Esophagus squamous epithelium (tissue), 5 donors: ENCODE results near the gene MYBPC3. TPM values are rescaled to one million over a fixed set of nuclear protein-coding genes. Genes with fewer than 3 reads are reported as not detected.

Experiments used
- DNase-seq: peaks from one replicate; lab custom pipeline; 2025; lab: John Stamatoyannopoulos, UW
- H3K27ac ChIP-seq, 4 donors: fragments of 200-600 bp; sonication (generic); one replicate each; pipeline ENCODE4 v1.5.1; 2016 to 2019; ENCODE audit warnings: mild to moderate bottlenecking in 1 of 4
- H3K27me3 ChIP-seq, 4 donors: fragments of 200-600 bp; sonication (generic); 1 replicate in 3 of 4; 2 replicates in 1 of 4; pipeline versions ENCODE4 v1.5.1 to v1.6.0; 2017 to 2021; ENCODE audit warnings: antibody characterized with exemption in 1 of 4
- H3K36me3 ChIP-seq, 3 donors: fragments of 200-600 bp; sonication (generic); one replicate each; pipeline ENCODE4 v1.5.1; 2016 to 2019
- H3K4me1 ChIP-seq, 3 donors: fragments of 200-600 bp; sonication (generic); one replicate each; pipeline ENCODE4 v1.5.1; 2017 to 2019
- H3K4me3 ChIP-seq, 4 donors: fragments of 200-600 bp; sonication (generic); 1 replicate in 3 of 4; 2 replicates in 1 of 4; pipeline ENCODE4 v1.5.1; 2016 to 2019; ENCODE audit warnings: mild to moderate bottlenecking in 2 of 4, moderate library complexity in 1 of 4
- H3K9me3 ChIP-seq, 3 donors: fragments of 200-600 bp; sonication (generic); one replicate each; pipeline ENCODE4 v1.5.1; 2016 to 2019
- POLR2A ChIP-seq, 4 donors: fragments of 450-650 bp; IDR thresholded peaks; one replicate each; pipeline ENCODE4 v1.6.1; 2017; ENCODE audit warnings: antibody characterized with exemption in 4 of 4, mild to moderate bottlenecking in 4 of 4, moderate library complexity in 3 of 4
- WGBS, 2 donors: methylation state at CpG; one replicate each; pipeline ENCODE4 v1.1.5; 2018; 5-methylcytosine and 5-hydroxymethylcytosine counted together
- intact Hi-C: fragments of 100-400 bp; cut with DNase I; formaldehyde crosslinking; loops from one replicate; pipeline ENCODE4 v1.15.0; 2022
- total RNA-seq, 4 donors: library from RNA; depleted of rRNA; stranded (reverse); fragments of >200 nt; gene quantifications; one replicate each; pipeline ENCODE4 v1.1.0, GENCODE V29; 2016
- TF ChIP-seq, protein P1 (sequence below), 6 experiments: fragments of 450-650 bp in 4 of 6; fragments of 200-600 bp in 2 of 6; sonication (generic) in 2 of 6; IDR thresholded peaks; one replicate each; pipeline ENCODE4 v1.5.1; 2016 to 2019; ENCODE audit warnings: antibody characterized with exemption in 6 of 6, mild to moderate bottlenecking in 4 of 6, moderate library complexity in 4 of 6
- donor health status: DM: yes; HTN: yes; CAD: no.

Gene MYBPC3
- total RNA-seq, 4 donors from 2014 or later, result 0.08 TPM; not detected in 3

DNA sequence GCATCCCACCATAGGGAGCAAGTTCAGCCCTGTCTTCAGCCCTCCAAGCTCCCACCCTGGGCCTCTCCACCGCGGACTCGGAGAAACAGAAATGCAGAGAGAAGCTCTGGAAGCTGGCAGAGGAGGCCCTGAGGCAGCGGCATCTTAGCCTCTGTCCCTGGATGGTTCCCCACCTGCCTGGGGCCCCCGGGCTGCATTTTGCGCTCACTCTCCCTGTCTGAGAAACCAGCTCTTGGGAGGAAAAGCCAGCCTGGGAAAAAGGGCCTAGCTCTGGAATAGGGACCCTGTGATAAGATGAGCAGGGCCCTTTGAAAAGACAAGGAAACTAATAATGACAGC, 37.9 kb upstream of the MYBPC3 start:
- Histone ChIP-seq H3K27ac (peak overlapping the region in 3 of 4 donors; percentile 11 to 61 (median 44)), H3K36me3 (no peaks in the 10 kb centered on the region), H3K27me3 (no peaks in the 10 kb centered on the region), H3K9me3 (no peaks in the 10 kb centered on the region), H3K4me1 (peaks cover 20 to 66% (median 28%) of the 10 kb centered on the region in 3 donors), H3K4me3 (no peak overlapping the region)
- TF ChIP-seq, protein P1, sequence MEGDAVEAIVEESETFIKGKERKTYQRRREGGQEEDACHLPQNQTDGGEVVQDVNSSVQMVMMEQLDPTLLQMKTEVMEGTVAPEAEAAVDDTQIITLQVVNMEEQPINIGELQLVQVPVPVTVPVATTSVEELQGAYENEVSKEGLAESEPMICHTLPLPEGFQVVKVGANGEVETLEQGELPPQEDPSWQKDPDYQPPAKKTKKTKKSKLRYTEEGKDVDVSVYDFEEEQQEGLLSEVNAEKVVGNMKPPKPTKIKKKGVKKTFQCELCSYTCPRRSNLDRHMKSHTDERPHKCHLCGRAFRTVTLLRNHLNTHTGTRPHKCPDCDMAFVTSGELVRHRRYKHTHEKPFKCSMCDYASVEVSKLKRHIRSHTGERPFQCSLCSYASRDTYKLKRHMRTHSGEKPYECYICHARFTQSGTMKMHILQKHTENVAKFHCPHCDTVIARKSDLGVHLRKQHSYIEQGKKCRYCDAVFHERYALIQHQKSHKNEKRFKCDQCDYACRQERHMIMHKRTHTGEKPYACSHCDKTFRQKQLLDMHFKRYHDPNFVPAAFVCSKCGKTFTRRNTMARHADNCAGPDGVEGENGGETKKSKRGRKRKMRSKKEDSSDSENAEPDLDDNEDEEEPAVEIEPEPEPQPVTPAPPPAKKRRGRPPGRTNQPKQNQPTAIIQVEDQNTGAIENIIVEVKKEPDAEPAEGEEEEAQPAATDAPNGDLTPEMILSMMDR (IDR thresholded peaks at IDR 0.05), result no peak
- no peak for TF ChIP-seq POLR2A (IDR thresholded peaks at IDR 0.05)
- no peak for DNase-seq
- 80 to 84% methylated on average over 1 to 3 of the region's 6 CpGs for WGBS, 2 donors
- intact Hi-C loops, result no loop called here

DNA sequence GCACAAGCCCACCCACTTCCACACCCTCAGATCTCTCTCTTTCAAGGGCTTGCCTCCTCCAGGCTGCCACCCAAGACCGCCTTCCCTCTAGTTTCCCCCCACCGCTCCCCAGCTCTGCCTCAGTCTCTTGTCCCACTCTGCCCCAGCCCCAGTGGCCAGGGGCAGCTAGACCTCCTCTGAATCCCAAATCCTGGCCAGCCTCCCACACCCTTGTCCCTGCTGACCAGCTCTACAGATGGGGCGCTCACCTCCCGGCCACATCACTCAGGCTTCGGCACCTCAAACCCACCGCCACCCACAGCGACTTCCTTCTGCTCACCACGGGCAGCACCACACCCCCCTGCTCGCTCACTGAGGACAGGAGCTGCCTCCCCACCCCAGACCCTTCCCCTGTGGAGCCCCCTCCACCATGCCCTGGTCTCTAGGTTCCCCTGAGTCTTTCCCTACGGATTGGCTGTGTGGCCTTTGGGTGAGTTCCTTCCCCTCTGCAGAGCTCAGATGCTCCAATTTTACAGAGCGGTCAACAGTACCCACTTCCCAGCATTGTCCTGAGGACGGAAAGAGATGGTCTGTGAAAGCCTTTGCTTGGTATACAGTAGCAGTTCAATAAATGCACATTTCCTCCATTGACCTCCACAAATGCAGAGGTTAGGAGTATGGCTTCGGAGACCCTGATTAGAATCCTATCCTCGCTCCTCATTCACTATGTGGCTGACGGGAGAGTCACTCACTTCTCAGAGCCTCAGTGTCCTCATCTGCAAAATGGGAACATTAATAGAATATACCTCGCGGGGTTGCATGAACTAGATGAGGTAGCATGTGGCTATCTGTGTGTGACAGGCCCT, 37.3 kb upstream of the MYBPC3 start:
- Histone ChIP-seq H3K36me3 (no peaks in the 10 kb centered on the region), H3K9me3 (no peaks in the 10 kb centered on the region), H3K27me3 (no peaks in the 10 kb centered on the region), H3K4me3 (no peak overlapping the region), H3K4me1 (peaks cover 20 to 60% (median 23%) of the 10 kb centered on the region in 3 donors), H3K27ac (peak overlapping the region; percentile 65 to 82 (median 70))
- WGBS, 2 donors, result 86 to 90% methylated on average over 14 to 15 of the region's 17 CpGs
- DNase-seq, result no peak
- TF ChIP-seq, protein P1 (IDR thresholded peaks at IDR 0.05), result no peak
- no peak for TF ChIP-seq POLR2A (IDR thresholded peaks at IDR 0.05)
- intact Hi-C loops, result no loop called here

DNA sequence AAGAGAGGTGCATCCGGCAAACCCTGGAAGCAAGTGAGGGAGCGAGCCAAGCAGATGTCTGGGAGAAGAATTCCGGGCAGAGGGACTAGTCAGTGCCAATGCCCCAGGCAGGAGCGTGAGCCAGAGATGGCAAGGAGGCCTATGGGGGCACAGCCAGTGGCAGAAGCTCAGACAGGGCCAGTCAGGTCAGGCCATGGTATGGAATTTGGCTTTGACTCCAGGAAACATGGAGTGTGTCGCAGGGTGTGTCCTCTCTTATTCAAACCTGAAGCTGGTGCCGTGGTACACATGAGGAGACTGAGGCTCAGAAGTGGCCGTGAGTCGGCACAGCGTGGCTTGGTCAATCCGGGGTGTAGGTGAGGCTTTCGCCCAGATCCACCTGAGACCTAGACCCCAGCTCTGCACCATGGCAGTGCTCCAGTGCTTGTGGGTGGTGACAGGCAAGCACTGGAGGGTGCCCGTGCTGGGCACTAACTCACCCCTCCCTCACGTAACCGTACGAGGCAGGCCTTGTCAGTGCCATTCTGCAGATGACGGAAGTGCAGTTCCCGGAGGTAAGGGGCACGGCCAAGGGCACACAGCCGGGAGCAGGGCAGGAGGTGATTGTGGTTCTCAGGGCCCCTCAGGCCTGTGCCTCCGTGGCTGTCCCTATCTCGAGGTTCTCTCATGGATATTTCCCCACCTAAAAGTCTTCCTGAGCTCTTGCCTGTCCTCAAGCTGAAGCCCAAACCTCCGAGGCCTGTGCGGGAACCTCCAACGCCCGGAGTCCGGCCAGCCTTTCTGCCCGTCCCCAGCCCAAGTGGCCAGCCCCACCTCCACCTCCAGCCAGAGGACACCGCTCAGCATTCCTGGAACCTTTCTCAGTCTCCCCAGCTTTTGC, 36.4 kb upstream of the MYBPC3 start:
- H3K4me1 ChIP-seq, result peaks cover 16 to 51% (median 20%) of the 10 kb centered on the region in 3 donors
- 61 to 63% methylated on average over 19 to 26 of the region's 28 CpGs for WGBS, 2 donors
- H3K27me3 ChIP-seq, result no peaks in the 10 kb centered on the region

DNA sequence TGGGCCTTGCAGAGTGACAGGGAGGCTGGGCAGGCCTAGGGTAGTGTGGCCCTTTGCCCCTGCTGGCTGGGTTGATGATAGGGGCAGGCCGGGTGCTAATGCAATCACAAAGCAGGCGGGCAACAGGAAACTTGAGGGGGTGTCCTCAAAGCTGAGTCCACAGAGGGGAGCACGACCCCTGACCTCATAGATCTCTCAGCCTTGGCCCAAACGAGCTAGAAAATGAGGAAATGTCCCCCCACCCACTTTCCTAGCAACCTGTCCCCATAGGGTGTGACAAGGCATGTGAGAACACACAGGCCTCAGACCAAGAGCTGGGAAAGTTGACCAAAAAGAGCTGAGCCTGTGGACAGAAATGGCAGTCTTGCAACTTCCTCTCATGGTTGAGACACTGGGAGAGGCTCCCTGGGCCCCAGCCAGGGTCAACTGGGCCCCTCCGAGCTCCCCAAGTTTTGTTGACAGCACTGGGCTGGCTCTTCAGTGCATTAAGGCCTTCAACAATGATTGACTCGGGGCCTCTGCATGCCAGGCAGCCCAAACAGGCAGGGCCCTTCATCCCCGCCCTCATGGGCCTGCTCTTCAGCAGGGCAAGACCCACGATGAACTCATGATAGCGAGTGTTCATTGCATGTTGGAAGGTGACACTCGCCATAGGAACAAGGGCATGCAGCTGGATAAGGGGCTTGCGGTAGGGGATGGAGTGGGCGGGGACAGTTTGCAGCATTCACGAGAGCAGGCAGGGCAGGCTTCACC, 35.6 kb upstream of the MYBPC3 start:
- Histone ChIP-seq H3K4me3 (no peak overlapping the region), H3K9me3 (no peaks in the 10 kb centered on the region), H3K27ac (peak overlapping the region; percentile 65 to 82 (median 70)), H3K27me3 (no peaks in the 10 kb centered on the region), H3K4me1 (peaks cover 15 to 44% (median 20%) of the 10 kb centered on the region in 3 donors), H3K36me3 (no peaks in the 10 kb centered on the region)
- intact Hi-C loops, result no loop called here
- no peak for DNase-seq
- TF ChIP-seq, protein P1 (IDR thresholded peaks at IDR 0.05), result no peak
- no peak for TF ChIP-seq POLR2A (IDR thresholded peaks at IDR 0.05)
- 53 to 54% methylated on average over 6 to 7 of the region's 13 CpGs for WGBS, 2 donors

More for the DNA sequence above, 36.4 kb upstream of the MYBPC3 start:
- peak overlapping the region; percentile 65 to 82 (median 70) for H3K27ac ChIP-seq
- TF ChIP-seq, protein P1 (IDR thresholded peaks at IDR 0.05), result no peak
- intact Hi-C loops, result no loop called here
- DNase-seq, result no peak
- H3K4me3 ChIP-seq, result peak overlapping the region in 1 of 4 donors; percentile 25
- H3K36me3 ChIP-seq, result no peaks in the 10 kb centered on the region
- H3K9me3 ChIP-seq, result no peaks in the 10 kb centered on the region
